Measurements from ENCODE around the gene GRB10.

DNA sequence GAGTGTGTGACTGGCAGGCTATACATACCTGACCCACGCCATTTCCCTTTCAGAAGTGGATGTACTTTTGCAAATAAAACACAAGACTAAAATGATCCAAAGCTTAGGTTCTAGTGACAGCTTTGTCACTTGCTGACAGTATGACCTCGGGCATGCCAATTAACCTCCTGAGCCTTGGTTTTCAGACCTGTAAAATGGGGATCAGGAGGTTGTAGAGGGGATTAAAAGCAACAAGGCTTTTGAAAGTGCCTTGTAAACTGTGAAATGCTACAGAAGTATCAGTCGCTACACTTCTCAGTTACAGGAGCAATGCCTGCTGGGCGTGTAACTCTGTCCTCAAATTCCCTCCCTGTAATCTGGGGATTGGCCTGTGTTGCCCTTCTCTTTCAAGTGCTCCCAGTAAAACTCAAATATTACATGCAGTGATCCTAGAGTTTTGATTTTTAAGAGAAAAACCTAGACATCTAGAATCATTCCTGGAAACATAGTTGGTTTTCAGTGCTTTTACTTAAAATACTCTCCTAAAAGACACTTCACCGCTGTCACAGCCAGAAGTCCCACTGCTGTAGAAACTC is 8.8 kb upstream of the GRB10 start:
- TF ChIP-seq, protein P1, sequence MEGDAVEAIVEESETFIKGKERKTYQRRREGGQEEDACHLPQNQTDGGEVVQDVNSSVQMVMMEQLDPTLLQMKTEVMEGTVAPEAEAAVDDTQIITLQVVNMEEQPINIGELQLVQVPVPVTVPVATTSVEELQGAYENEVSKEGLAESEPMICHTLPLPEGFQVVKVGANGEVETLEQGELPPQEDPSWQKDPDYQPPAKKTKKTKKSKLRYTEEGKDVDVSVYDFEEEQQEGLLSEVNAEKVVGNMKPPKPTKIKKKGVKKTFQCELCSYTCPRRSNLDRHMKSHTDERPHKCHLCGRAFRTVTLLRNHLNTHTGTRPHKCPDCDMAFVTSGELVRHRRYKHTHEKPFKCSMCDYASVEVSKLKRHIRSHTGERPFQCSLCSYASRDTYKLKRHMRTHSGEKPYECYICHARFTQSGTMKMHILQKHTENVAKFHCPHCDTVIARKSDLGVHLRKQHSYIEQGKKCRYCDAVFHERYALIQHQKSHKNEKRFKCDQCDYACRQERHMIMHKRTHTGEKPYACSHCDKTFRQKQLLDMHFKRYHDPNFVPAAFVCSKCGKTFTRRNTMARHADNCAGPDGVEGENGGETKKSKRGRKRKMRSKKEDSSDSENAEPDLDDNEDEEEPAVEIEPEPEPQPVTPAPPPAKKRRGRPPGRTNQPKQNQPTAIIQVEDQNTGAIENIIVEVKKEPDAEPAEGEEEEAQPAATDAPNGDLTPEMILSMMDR (IDR thresholded peaks at IDR 0.05), result no peak
- TF ChIP-seq POLR2A (IDR thresholded peaks at IDR 0.05; ENCODE audit: low read length) (no peak), RFX5 (IDR thresholded peaks at IDR 0.05) (no peak)
- TF ChIP-seq, protein P2, sequence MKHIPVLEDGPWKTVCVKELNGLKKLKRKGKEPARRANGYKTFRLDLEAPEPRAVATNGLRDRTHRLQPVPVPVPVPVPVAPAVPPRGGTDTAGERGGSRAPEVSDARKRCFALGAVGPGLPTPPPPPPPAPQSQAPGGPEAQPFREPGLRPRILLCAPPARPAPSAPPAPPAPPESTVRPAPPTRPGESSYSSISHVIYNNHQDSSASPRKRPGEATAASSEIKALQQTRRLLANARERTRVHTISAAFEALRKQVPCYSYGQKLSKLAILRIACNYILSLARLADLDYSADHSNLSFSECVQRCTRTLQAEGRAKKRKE (CRISPR knock-in tag; IDR thresholded peaks at IDR 0.05; ENCODE audit: low read depth), result no peak

Measured in A549 (cell line).